Choroid plexus epithelial cell (primary cell): ENCODE results near the gene CHRNB1.

Source experiments
- DNase-seq: peaks from one replicate; pipeline ENCODE4 v3.0.0-alpha.2; 2010; ENCODE audit warnings: low read depth
- H3K4me3 ChIP-seq: 2 replicates; pipeline ENCODE4 v1.5.1; 2011; ENCODE audit warnings: low read depth, mild to moderate bottlenecking, control low read depth, low read length, moderate library complexity
- CTCF ChIP-seq: conservative IDR thresholded peaks from 2 replicates; pipeline ENCODE4 v1.5.1; 2011; ENCODE audit warnings: low read depth, mild to moderate bottlenecking, control low read depth, inconsistent platforms, low read length, moderate library complexity

The CHRNB1 gene

GRCh38 chr17:7502171-7502847 is 57.4 kb downstream of the CHRNB1 start:
- H3K4me3 ChIP-seq: no peak overlapping the region
- DNase-seq: no peak
- TF ChIP-seq CTCF: no peak

- no peak overlapping the region for H3K4me3 ChIP-seq
- no peak for DNase-seq
- peak; percentile 48 for TF ChIP-seq CTCF
These were observed 58.1 kb downstream of the CHRNB1 start for GRCh38 chr17:7502987-7503386.

GRCh38 chr17:7503521-7503920 is 58.7 kb downstream of the CHRNB1 start:
- no peak overlapping the region for H3K4me3 ChIP-seq
- no peak for DNase-seq
- TF ChIP-seq CTCF: no peak
